ENCODE results near the gene NHERF1.

GRCh38 chr17:74713171-74713755 lies 35.2 kb upstream of the NHERF1 start:
- TF ChIP-seq RAD21 (IDR thresholded peaks at IDR 0.05; ENCODE audit: low read depth), result no peak
- TF ChIP-seq TCF12 (IDR thresholded peaks at IDR 0.05; ENCODE audit: low read depth), result no peak
- no peak for TF ChIP-seq TEAD4 (IDR thresholded peaks at IDR 0.05)
- no peak for TF ChIP-seq CREB1 (IDR thresholded peaks at IDR 0.05; ENCODE audit: low read depth)
- TF ChIP-seq FOXM1 (IDR thresholded peaks at IDR 0.05; ENCODE audit: borderline replicate concordance, low read depth), result no peak
- no peak for TF ChIP-seq EP300 (IDR thresholded peaks at IDR 0.05; ENCODE audit: borderline replicate concordance)
- TF ChIP-seq NFIC (IDR thresholded peaks at IDR 0.05), result no peak
- TF ChIP-seq EGR1 (IDR thresholded peaks at IDR 0.05), result no peak
- no peak for TF ChIP-seq TAF1 (IDR thresholded peaks at IDR 0.05; ENCODE audit: low read depth)
- TF ChIP-seq, protein P1, sequence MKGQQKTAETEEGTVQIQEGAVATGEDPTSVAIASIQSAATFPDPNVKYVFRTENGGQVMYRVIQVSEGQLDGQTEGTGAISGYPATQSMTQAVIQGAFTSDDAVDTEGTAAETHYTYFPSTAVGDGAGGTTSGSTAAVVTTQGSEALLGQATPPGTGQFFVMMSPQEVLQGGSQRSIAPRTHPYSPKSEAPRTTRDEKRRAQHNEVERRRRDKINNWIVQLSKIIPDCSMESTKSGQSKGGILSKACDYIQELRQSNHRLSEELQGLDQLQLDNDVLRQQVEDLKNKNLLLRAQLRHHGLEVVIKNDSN (IDR thresholded peaks at IDR 0.05), result no peak
- TF ChIP-seq CEBPB (IDR thresholded peaks at IDR 0.05), result no peak
